ENCODE measurements around the gene AGBL4.

GRCh38 chr1:49171941-49172593 lies 851.7 kb downstream of the AGBL4 start:
- TF ChIP-seq PAX5 (IDR thresholded peaks at IDR 0.05; ENCODE audit: insufficient read depth, low read length, severe bottlenecking), result no peak
- no peak for TF ChIP-seq POLR2A (IDR thresholded peaks at IDR 0.05; ENCODE audit: low read depth, low read length)
- no peak for TF ChIP-seq TAF1 (IDR thresholded peaks at IDR 0.05; ENCODE audit: low read depth, low read length)
- no peak for TF ChIP-seq POLR2AphosphoS5 (IDR thresholded peaks at IDR 0.05; ENCODE audit: low read depth, low read length)
- TF ChIP-seq SPI1 (IDR thresholded peaks at IDR 0.05; ENCODE audit: low read depth, low read length), result no peak
- TF ChIP-seq POU2F2 (IDR thresholded peaks at IDR 0.05; ENCODE audit: low read depth, low read length), result no peak
